ENCODE measurements around the gene OASL. TPM values are rescaled to one million over a fixed set of nuclear protein-coding genes. Genes with fewer than 3 reads are reported as not detected.

Gene OASL
- total RNA-seq, 1 donor from 2014 or later: 21.2 TPM

DNA sequence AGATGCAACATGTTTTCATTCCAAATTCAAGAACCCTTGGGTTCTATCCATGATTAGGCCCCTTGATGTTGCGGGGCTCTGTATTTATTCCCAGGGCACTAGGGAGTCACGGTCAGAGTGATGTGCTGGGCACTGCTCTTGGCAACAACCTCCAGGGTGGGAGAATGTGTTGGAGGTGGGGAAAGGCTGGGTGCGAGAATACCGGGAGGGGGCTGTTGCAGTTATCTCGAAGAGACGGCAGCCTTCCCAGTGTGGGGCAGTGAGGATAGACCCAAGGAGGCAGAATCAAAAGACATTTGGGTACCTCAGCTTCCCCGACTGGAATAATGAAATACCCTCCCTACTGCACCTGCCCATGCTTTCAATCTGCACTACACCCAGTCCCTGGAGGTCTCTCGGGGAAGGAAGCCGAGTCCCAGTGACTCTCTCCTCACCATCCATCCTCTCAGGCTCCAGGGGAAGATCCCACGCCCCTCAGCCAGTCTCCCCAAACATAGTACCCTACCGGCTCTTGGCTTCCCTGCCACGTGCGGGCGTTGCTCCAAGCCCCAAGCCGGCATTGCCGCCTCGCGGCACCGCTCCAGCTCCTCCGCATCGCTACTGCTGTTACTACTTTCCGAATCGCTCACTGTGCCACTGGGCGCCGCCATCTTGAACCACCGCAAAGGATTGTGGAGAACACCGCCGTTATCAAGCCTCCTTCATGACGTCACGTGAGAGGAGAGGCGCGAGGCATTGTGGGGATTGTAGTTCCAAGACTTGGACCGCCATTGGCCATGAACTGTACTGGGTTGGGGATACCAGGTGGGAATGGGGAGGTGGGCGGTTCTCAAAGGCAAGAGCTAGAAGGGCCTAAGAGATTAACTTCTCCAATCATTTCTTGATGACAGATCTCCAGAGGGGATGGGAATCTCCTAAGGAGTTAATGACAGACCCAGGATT is 22.9 kb downstream of the OASL start, which contains the start of gene C12orf43:
C12orf43 (minus strand) TSS at position 663 of the 942 bp plus-strand sequence; CDS start at position 650, 13 bp downstream.
- intact Hi-C loops (cut with micrococcal nuclease): loop anchor here (1.0 to 10.0 kb wide), 15 partner anchors 11 to 581 kb away; partner anchors contain the start of genes CAMKK2, COQ5, COX6A1 and OASL

DNA sequence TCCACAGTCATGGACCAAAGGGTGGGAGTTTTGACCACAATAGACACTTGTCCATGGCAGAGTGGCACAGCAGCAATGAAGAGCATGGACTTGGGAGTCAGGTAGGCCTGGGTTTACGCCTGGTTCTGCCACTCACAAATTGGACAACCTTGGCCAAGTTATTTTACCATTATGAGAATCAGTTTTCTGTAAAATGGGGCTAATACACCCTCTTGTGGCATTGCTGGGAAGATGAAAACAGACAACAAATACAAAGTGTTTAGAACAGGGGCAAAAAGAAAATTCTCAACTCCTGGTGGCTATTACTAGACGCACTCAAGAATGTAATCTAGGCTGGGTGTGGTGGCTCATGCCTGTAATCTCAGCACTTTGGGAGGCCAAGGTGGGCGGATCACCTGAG is 25.3 kb downstream of the OASL start:
- intact Hi-C loops (cut with micrococcal nuclease): loop anchor here (10.0 kb wide), 1 partner anchor 579 kb away; the partner anchor contains the start of gene COX6A1

DNA sequence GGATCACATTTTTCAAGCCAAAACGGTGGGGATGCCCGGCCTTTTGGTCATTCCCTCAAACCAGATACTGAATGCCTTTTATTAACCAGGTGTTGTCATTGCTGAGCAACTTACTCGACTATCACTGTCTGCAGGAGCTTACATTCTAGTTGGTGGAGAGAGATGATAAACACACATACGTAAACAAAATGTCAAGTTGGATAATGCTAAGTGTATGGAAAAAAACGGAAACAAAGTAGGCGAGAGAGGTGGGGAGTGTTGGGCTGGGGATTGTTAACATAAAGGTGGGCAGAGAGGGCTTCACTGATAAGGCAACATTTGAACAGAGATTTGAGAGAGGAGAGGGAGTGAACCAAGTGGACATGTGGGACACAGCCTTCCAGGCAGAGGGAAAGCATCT is 27.2 kb downstream of the OASL start:
- intact Hi-C loops (cut with micrococcal nuclease): loop anchor here (10.0 kb wide), 1 partner anchor 577 kb away; the partner anchor contains the start of gene COX6A1

DNA sequence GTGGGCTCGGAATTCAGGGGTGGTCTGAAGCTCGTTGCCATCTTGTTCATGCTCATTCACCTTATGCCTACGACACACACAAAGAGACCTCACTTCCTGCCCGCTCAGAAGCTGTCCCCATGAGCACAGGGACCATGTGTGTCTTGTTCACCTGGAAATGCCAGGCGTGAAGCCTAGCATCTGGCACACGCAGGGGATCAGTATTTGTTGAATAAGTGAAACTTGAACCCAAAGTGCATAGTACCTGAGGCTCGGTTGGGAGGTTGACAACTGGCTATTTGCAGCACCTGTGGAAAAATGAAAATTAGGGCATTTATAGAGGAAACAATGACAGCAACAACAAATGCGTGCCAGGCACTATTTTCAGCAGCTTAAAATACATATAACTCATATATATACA is 28.2 kb downstream of the OASL start:
- intact Hi-C loops (cut with micrococcal nuclease): loop anchor here (10.0 kb wide), 1 partner anchor 576 kb away; the partner anchor contains the start of gene COX6A1

DNA sequence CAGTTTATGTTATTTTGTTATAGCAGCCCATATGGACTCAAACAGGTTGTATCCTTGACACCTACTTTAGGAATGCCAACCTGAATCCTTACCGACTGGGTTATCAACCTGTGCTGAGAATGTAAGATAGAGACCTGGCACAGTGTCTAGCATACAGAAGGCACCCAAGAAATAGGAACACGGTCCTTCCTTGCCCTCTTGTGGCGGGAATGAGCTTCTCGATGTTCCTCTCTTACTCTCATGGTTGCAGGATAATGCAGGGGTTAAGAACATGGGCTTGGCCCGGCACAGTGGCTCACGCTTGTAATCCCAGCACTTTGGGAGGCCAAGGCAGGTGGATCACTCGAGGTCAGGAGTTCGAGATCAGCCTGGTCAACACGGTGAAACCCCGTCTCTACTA is 29.3 kb downstream of the OASL start:
- intact Hi-C loops (cut with micrococcal nuclease): loop anchor here (10.0 kb wide), 1 partner anchor 575 kb away; the partner anchor contains the start of gene COX6A1

DNA sequence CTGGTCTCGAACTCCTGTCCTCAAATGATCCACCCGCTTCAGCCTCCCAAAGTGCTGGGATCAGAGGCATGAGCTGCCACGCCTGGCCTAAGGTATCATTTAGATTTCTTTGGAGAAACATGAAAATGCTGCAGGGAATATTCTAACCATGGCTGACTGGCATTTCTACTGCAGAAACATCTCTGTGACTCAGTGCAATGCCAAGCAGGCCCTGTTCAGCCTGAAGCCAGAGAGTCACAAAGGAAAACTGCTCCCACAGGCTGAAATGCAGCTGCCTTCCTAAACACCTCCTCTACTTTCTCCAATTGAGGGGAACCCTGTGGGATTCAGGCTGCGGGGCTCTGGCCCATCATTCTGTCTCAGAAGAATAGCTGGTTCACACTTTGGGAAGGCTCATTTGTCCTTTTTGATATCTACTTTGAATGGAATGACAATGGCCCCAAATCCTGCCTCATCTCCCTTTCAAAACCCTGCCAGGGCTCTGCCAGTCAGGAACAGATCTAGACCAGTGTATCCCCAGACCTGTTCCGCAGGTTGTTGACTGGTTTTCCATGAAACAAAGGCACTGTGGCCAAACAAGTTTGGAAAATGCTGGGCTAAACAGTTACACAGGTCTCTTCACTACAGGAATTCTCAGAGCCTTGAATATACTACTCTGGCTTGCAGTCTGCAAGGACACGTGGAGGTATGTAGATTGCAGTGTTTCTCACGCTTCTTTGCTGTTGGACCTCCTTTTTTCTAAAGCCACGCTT is 30.5 kb downstream of the OASL start:
- intact Hi-C loops (cut with micrococcal nuclease): no loop called here

DNA sequence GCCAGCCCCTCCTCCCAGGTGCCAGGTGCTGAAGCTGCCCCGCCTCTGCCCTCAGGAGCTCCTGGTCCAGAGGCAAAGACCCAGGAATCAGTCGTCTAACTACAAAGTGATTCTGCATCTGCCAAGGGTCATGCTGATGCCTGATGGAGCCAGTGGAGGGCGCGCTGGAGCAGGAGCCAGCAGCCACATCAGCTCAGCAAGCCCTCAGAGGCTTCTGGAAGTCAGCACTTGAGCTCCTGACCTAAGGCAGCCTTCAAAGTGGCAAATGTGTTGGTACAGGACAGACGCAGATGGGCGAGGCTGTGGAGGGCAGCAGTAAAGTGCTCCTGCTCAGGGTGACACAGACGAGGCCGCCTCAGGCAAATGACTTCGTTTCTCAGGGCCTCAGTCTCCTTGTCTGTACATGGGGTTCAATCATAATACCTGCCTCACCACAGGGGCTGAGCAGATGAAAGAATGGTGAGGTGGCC is 33.7 kb downstream of the OASL start:
- intact Hi-C loops (cut with micrococcal nuclease): loop anchor here (1.0 kb wide), 5 partner anchors 11 to 105 kb away; partner anchors contain the start of gene C12orf43

DNA sequence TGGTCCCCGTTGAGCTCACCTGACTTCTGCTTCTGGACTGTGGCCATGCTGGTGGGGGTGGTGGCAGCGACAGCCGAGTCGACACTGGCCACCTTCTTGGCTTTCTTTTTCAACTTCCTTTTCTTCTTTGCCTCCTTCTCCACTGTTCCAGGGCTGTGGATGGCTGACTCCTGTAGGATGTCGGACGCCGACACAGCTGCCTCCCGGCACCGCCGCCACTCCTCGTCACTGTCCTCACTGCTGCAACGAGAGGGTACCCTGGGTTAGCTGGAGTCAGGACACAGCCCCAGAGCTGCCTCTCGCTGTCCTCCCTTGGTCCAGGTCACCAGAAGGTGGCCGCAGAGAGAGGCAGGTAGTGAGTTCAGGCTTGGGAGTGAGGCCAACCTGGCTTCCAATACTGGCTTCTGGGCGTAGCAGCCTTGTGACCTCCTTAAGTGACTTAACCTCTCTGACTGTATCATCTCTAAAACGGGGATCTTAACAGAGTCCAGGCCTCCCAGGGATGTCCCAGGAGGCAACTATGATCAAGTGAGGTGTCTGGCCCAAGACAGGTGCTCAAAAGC is 34.7 kb downstream of the OASL start:
- intact Hi-C loops (cut with micrococcal nuclease): no loop called here

DNA sequence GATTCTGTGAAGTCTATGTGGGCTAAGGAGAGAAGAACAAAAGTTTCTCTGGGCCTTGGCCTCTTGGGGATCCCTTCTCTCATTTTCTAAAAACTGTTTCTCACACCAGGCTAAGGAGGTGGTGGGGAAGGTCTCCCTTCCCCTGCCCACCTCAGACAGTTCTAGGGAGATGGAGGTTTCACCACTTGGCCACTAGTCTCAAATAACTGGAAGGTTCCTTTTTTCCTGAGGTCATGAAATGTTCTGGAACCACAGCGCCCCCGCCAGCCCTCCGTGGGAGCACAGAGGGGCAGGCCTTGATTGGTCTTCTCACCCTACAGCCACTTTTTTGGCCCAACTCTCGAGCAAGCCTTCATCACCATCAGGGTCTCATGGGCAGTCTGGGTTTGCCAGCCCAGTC is 35.4 kb downstream of the OASL start:
- intact Hi-C loops (cut with micrococcal nuclease): no loop called here

DNA sequence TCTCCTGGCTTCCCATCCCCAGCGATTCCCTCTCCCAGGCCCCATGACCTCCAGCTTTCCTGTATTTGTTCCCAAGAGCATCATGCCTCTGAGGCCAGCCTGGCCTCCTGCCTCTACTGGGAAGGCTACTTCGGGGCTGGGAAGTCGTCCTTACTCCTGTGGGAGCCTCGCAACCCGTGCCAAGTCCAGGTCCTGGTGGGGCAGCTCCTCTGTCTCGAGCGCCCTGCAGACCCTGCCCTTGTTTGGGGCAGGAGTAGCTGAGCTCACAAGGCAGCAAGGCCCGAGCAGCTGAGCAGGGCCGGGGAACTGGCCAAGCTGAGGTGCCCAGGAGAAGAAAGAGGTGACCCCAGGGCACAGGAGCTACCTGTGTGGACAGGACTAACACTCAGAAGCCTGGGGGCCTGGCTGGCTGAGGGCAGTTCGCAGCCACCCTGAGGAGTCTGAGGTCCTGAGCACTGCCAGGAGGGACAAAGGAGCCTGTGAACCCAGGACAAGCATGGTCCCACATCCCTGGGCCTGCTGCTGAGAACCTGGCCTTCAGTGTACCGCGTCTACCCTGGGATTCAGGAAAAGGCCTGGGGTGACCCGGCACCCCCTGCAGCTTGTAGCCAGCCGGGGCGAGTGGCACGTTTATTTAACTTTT is 37.1 kb downstream of the OASL start:
- intact Hi-C loops (cut with micrococcal nuclease): no loop called here

DNA sequence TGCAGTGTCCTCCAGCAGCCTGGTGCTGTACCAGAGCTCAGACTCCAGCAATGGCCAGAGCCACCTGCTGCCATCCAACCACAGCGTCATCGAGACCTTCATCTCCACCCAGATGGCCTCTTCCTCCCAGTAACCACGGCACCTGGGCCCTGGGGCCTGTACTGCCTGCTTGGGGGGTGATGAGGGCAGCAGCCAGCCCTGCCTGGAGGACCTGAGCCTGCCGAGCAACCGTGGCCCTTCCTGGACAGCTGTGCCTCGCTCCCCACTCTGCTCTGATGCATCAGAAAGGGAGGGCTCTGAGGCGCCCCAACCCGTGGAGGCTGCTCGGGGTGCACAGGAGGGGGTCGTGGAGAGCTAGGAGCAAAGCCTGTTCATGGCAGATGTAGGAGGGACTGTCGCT is 38.0 kb downstream of the OASL start:
- intact Hi-C loops (cut with micrococcal nuclease): no loop called here

DNA sequence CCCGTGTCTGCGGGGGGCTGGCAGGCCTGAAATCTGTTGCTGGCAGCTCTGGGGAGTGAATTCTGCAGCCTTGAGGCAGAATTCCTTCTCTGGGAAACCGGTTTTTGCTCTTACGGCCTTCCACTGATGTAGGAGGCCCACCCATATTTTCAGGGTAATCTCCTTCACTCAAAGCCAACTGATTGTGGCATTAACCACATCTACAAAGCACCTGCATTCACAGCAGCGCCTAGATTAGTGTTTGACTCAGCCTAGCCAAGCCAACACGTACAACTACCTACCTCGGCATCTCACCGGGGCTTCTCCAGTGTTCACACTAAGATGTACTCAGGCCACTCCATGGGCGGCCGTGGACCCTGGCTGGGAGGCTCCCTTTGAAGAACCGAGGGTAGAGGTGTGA is 38.5 kb downstream of the OASL start:
- intact Hi-C loops (cut with micrococcal nuclease): no loop called here

DNA sequence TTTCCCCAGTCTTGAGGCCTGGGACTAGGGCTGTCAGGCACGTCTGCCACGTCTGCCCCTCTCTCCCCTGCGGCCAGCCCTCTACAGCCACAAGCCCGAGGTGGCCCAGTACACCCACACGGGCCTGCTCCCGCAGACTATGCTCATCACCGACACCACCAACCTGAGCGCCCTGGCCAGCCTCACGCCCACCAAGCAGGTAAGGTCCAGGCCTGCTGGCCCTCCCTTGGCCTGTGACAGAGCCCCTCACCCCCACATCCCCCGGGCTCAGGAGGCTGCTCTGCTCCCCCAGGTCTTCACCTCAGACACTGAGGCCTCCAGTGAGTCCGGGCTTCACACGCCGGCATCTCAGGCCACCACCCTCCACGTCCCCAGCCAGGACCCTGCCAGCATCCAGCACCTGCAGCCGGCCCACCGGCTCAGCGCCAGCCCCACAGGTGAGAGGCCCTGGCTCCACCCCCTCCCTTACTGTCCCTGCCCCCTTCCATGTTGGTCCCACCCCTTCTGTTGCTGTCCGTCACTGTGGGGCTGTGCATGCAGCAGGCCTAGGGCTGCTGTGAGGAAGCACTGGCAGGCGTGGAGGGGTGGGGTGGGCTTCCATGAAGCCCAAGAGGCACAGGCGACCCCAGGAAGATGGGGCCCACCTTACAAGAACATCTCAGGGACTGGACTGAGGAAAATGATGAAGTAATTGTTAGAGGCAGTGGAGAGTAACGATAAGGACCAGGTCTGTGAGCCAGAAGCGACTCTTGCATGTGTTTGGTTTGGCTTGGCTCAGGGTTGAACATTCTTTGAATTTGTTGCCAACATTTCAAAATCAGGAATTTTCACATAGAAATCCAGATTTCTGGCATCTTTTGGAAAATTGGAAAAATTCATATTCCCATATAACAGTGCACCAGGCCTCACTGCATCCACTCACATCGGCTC is 39.6 kb downstream of the OASL start:
- intact Hi-C loops (cut with micrococcal nuclease): no loop called here

DNA sequence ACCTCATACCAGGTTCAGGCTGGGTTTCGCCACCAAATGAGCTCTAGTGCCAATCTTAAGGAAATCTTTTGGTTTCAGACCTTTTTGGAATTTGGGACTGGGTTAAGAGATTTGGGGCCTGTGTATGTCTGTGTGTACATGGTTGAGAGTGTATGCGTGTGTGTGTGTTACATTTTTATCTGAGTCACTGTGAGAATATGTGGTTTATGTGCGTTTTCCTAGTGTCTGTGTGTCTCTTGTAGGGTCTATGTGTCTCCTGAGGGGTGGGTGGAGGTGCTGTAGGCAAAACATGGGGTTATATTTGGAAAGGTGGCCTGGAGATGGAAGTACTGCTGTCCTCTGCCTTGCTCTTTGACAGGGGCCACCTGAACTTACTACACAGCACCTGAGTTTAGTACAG is 40.6 kb downstream of the OASL start:
- intact Hi-C loops (cut with micrococcal nuclease): no loop called here

DNA sequence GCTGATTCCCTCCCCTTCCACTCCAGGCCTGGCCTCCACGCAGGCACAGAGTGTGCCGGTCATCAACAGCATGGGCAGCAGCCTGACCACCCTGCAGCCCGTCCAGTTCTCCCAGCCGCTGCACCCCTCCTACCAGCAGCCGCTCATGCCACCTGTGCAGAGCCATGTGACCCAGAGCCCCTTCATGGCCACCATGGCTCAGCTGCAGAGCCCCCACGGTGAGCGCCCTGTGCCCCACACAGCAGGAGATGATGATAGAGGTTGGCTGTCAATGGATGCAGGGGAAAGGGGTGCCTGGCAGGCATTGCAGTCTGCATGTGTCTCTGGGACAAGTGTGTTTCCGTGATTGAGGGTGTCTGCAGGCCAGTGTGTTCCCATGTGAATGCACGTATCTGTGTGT is 41.6 kb downstream of the OASL start:
- intact Hi-C loops (cut with micrococcal nuclease): no loop called here

DNA sequence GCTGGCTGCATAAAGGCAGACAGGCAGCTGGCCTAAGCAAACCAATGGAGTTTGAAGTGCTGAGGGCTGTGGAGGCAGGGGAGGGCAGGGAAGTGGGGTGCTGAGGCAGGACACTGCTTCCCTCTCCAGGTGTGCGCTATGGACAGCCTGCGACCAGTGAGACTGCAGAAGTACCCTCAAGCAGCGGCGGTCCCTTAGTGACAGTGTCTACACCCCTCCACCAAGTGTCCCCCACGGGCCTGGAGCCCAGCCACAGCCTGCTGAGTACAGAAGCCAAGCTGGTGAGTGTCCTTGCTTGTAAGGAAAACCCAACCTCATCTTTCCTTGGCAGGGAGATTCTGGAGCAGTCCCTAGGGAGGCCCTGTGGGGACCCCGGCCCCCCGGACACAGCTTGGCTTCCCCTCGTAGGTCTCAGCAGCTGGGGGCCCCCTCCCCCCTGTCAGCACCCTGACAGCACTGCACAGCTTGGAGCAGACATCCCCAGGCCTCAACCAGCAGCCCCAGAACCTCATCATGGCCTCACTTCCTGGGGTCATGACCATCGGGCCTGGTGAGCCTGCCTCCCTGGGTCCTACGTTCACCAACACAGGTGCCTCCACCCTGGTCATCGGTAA is 42.8 kb downstream of the OASL start:
- intact Hi-C loops (cut with micrococcal nuclease): no loop called here

DNA sequence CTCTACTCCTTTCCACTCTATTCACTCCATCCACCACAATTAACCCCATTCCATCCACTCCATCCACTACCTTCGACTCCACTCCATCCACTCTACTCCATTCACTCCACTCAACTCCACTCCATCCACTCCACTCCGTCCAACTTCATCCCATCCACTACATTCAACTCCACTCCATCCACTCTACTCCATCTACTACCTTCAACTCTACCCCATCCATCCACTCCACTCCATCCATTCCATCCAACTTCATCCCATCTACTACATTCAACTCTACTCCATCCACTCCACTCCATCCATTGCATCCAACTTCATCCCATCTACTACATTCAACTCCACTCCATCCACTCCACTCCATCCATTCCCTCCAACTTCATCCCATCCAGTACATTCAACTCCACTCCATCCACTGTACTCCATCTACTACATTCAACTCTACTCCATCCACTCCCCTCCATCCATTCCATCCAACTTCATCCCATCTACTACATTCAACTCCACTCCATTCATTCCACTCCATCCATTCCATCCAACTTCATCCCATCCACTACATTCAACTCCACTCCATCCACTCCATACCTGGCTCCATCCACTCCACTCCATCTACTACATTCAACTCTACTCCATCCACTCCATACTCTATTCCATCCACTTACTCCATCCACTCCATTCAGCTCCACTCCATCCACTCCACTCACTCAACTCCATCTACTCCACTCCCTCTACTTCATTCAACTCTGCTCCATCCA is 44.3 kb downstream of the OASL start:
- intact Hi-C loops (cut with micrococcal nuclease): no loop called here

DNA sequence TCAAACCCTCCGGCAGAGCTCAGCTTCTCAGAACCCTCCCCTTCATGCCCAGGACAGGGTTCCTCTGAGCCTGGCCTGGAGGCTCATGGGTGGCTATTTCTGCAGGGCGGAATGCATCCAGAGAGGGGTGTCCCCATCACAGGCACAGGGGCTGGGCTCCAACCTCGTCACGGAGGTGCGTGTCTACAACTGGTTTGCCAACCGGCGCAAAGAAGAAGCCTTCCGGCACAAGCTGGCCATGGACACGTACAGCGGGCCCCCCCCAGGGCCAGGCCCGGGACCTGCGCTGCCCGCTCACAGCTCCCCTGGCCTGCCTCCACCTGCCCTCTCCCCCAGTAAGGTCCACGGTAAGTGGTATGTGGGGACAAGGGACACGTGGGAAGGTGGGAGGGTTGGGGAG is 45.0 kb downstream of the OASL start:
- intact Hi-C loops (cut with micrococcal nuclease): no loop called here

DNA sequence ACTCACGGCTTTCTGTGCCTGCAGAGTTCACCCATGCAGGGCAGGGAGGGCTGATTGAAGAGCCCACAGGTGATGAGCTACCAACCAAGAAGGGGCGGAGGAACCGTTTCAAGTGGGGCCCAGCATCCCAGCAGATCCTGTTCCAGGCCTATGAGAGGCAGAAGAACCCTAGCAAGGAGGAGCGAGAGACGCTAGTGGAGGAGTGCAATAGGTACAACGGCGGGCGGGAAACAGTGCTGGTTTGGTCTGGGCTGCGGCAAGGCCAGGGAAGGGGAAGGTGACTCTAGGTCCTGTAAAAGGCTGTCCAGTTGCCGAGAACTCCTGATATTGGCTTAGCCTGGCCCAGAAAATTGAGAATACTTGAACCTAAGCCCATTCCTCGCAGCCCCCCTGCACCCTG is 45.5 kb downstream of the OASL start:
- intact Hi-C loops (cut with micrococcal nuclease): no loop called here
